HCT116 (cell line): ENCODE data around the gene PPP2R5C. TPM values are rescaled to one million over a fixed set of nuclear protein-coding genes. Genes with fewer than 3 reads are reported as not detected.

Source experiments
- ATAC-seq: fragments of 200-7000 bp; cut with Tn5 transposase; 2 replicates; pipeline ENCODE4 v1.9.1; 2020; ENCODE audit warnings: mild to moderate bottlenecking, moderate library complexity
- BruUV-seq: library from RNA; stranded (reverse); fragments of 400-500 nt; replicated peaks from 2 replicates; lab custom pipeline; 2021; lab: Mats Ljungman, UMichigan
- CTCF ChIA-PET: fragments of 300-600 bp; sonication (Branson Sonifier 250); formaldehyde crosslinking; loops from one replicate; lab custom pipeline; 2021; ENCODE audit warnings: antibody characterized with exemption; lab: Charles Lee
- POLR2A ChIA-PET: fragments of 300-600, 350-600 bp; sonication (Branson Sonifier 250); formaldehyde crosslinking; loops from one replicate; lab custom pipeline; 2021; ENCODE audit warnings: antibody characterized with exemption; lab: Charles Lee
- RAD21 ChIA-PET, 2 experiments: fragments of 300-600 bp; sonication (Branson Sonifier 250); formaldehyde crosslinking; loops; one replicate each; lab custom pipeline; 2023; ENCODE audit warnings: low total read pairs in 2 of 2; ENCODE audit not compliant: uncharacterized antibody in 2 of 2, unreplicated experiment in 2 of 2, low non-redundant PET in 1 of 2; lab: Charles Lee
- DNase-seq: peaks from one replicate; pipeline ENCODE4 v3.0.0-alpha.2; 2010; ENCODE audit warnings: low read depth, low spot score
- H2AFZ ChIP-seq: fragments of 200-600 bp; shearing (Covaris generic), sonication (generic); 2 replicates; pipeline ENCODE4 v1.6.1; 2017; ENCODE audit warnings: low read depth, mixed run types, mixed read lengths, antibody characterized with exemption, low read length; ENCODE audit not compliant: poor library complexity, severe bottlenecking
- H3K27ac ChIP-seq: 2 replicates; pipeline ENCODE4 v1.5.1; 2012; ENCODE audit warnings: low read depth, low read length
- H3K27me3 ChIP-seq: fragments of 200-600 bp; sonication (generic); 2 replicates; pipeline ENCODE4 v1.6.1; 2016; ENCODE audit warnings: mixed run types, low read length, mixed read lengths; ENCODE audit not compliant: insufficient read depth
- H3K36me3 ChIP-seq, 2 experiments: fragments of 200-500 bp in 1 of 2; fragments of 200-600 bp in 1 of 2; sonication (Bioruptor generic) in 1 of 2; sonication (generic) in 1 of 2; 2 replicates each; pipeline versions ENCODE4 v1.5.1 to v1.6.1; 2014 to 2016; ENCODE audit warnings: low read length in 2 of 2, inconsistent platforms in 1 of 2, mixed read lengths in 1 of 2, mixed run types in 1 of 2; ENCODE audit not compliant: insufficient read depth in 2 of 2, control insufficient read depth in 1 of 2
- H3K4me1 ChIP-seq, 2 experiments: fragments of 200-600 bp in 1 of 2; sonication (generic) in 1 of 2; 2 replicates each; pipeline versions ENCODE4 v1.5.1 to v1.6.1; 2012 to 2017; ENCODE audit warnings: low read length in 2 of 2, inconsistent platforms in 1 of 2, mild to moderate bottlenecking in 1 of 2, mixed read lengths in 1 of 2, mixed run types in 1 of 2, moderate library complexity in 1 of 2; ENCODE audit not compliant: insufficient read depth in 2 of 2, control insufficient read depth in 1 of 2
- H3K4me2 ChIP-seq: fragments of 200-600 bp; sonication (generic); 2 replicates; pipeline ENCODE4 v1.6.1; 2017; ENCODE audit warnings: mixed run types, low read length, mixed read lengths
- H3K4me3 ChIP-seq, 2 experiments: fragments of 200-600 bp in 1 of 2; sonication (generic) in 1 of 2; replicated peaks in 1 of 2; 2 replicates each; pipeline ENCODE4 v1.5.1; 2011 to 2016; ENCODE audit warnings: low read length in 2 of 2, control low read depth in 1 of 2, low read depth in 1 of 2, mild to moderate bottlenecking in 1 of 2, mixed read lengths in 1 of 2, mixed run types in 1 of 2
- H3K79me2 ChIP-seq: fragments of 200-600 bp; sonication (generic); 2 replicates; pipeline ENCODE4 v1.6.1; 2017; ENCODE audit warnings: mild to moderate bottlenecking, mixed run types, low read length, moderate library complexity, mixed read lengths; ENCODE audit not compliant: insufficient read depth
- H3K9ac ChIP-seq: fragments of 200-600 bp; sonication (generic); 2 replicates; pipeline ENCODE4 v1.6.1; 2016; ENCODE audit warnings: low read length, mixed read lengths
- H3K9me2 ChIP-seq: fragments of 200-600 bp; sonication (generic), shearing (Covaris generic); 2 replicates; pipeline ENCODE4 v1.6.1; 2017; ENCODE audit warnings: mixed run types, mild to moderate bottlenecking, moderate library complexity; ENCODE audit not compliant: insufficient read depth
- H3K9me3 ChIP-seq, 2 experiments: fragments of 200-500 bp in 1 of 2; fragments of 200-600 bp in 1 of 2; sonication (Bioruptor generic) in 1 of 2; sonication (generic) in 1 of 2; 2 replicates each; pipeline ENCODE4 v1.6.1; 2014 to 2017; ENCODE audit warnings: low read length in 2 of 2, mixed read lengths in 2 of 2, inconsistent platforms in 1 of 2, low read depth in 1 of 2, mild to moderate bottlenecking in 1 of 2, mixed run types in 1 of 2, moderate library complexity in 1 of 2; ENCODE audit not compliant: control insufficient read depth in 1 of 2, insufficient read depth in 1 of 2
- H4K20me1 ChIP-seq: fragments of 200-600 bp; sonication (generic), shearing (Covaris generic); 2 replicates; pipeline ENCODE4 v1.6.1; 2017; ENCODE audit warnings: mixed run types, mild to moderate bottlenecking, moderate library complexity; ENCODE audit not compliant: insufficient read depth
- ATF3 ChIP-seq: IDR thresholded peaks from 2 replicates; pipeline ENCODE4 v1.6.1; 2012
- CBX3 ChIP-seq: IDR thresholded peaks from 2 replicates; pipeline ENCODE4 v1.6.1; 2012; ENCODE audit warnings: low read depth
- CEBPB ChIP-seq: IDR thresholded peaks from 2 replicates; pipeline ENCODE4 v1.6.1; 2012; ENCODE audit warnings: low read depth
- CTCF ChIP-seq, 3 experiments: fragments of 200-600 bp in 1 of 3; sonication (generic) in 1 of 3; IDR thresholded peaks in 2 of 3; conservative IDR thresholded peaks in 1 of 3; 2 replicates each; pipeline ENCODE4 v1.5.1; 2012 to 2017; ENCODE audit warnings: low read depth in 2 of 3, low read length in 2 of 3, antibody characterized with exemption in 1 of 3, borderline replicate concordance in 1 of 3, control low read depth in 1 of 3, mild to moderate bottlenecking in 1 of 3, mixed read lengths in 1 of 3, mixed run types in 1 of 3, moderate library complexity in 1 of 3; ENCODE audit not compliant: insufficient read depth in 1 of 3
- EGR1 ChIP-seq: IDR thresholded peaks from 2 replicates; pipeline ENCODE4 v1.6.1; 2012; ENCODE audit warnings: low read depth
- ELF1 ChIP-seq: IDR thresholded peaks from 2 replicates; pipeline ENCODE4 v1.6.1; 2012; ENCODE audit warnings: low read depth, borderline replicate concordance
- EZH2 ChIP-seq: fragments of 200-600 bp; sonication (generic); IDR thresholded peaks from 2 replicates; pipeline ENCODE4 v1.6.1; 2017; ENCODE audit warnings: antibody characterized with exemption, mixed run types
- MAX ChIP-seq: IDR thresholded peaks from 2 replicates; pipeline ENCODE4 v1.6.1; 2012
- POLR2A ChIP-seq: IDR thresholded peaks from 2 replicates; pipeline ENCODE4 v1.7.0; 2011; ENCODE audit warnings: borderline replicate concordance; ENCODE audit not compliant: insufficient read depth, insufficient read length; ENCODE audit errors: extremely low read depth
- REST ChIP-seq: IDR thresholded peaks from 2 replicates; pipeline ENCODE4 v1.6.1; 2012; ENCODE audit warnings: low read depth
- SIN3A ChIP-seq: IDR thresholded peaks from 2 replicates; pipeline ENCODE4 v1.6.1; 2012; ENCODE audit warnings: low read depth
- SP1 ChIP-seq: IDR thresholded peaks from 2 replicates; pipeline ENCODE4 v1.6.1; 2012; ENCODE audit warnings: low read depth
- SRF ChIP-seq: IDR thresholded peaks from 2 replicates; pipeline ENCODE4 v1.6.1; 2012; ENCODE audit warnings: low read depth
- TCF7L2 ChIP-seq: IDR thresholded peaks from 2 replicates; pipeline ENCODE4 v1.7.0; 2011; ENCODE audit warnings: borderline replicate concordance, inconsistent platforms; ENCODE audit not compliant: insufficient read depth, insufficient read length; ENCODE audit errors: extremely low read depth
- ZBTB33 ChIP-seq: IDR thresholded peaks from 2 replicates; pipeline ENCODE4 v1.6.1; 2011; ENCODE audit warnings: mild to moderate bottlenecking, low read length, moderate library complexity; ENCODE audit not compliant: insufficient replicate concordance; ENCODE audit errors: extremely low read depth
- ZNF274 ChIP-seq: fragments of 200-500 bp; sonication (Bioruptor generic); IDR thresholded peaks from 2 replicates; pipeline ENCODE4 v1.6.1; 2014; ENCODE audit warnings: mild to moderate bottlenecking, low read depth, low read length, inconsistent platforms
- intact Hi-C: fragments of 100-400 bp; cut with micrococcal nuclease; formaldehyde crosslinking; loops from 2 replicates; pipeline ENCODE4 v1.10.0; 2022
- total RNA-seq: library from RNA; stranded (reverse); gene quantifications from one replicate; pipeline ENCODE4 v1.2.1, GENCODE V29; 2021; ENCODE audit not compliant: unreplicated experiment

The PPP2R5C gene
- total RNA-seq, 1 experiment from 2014 or later = 117 TPM

- no peak for TF ChIP-seq CTCF (IDR thresholded peaks at IDR 0.05 in 2 of 3, conservative IDR thresholded peaks at IDR 0.05 in 1 of 3; ENCODE audit: borderline replicate concordance in 1 of 3, insufficient read depth in 1 of 3, low read depth in 2 of 3, low read length in 2 of 3)
- TF ChIP-seq CEBPB = no peak
- TF ChIP-seq SIN3A = no peak
- no peak for TF ChIP-seq POLR2A
Observed at GRCh38 chr14:101870273-101870939, 108.9 kb downstream of the PPP2R5C start (continued).

GRCh38 chr14:101872346-101872745 is 110.8 kb downstream of the PPP2R5C start:
- ChIA-PET POLR2A (no interaction called here), RAD21 (no interaction called here), CTCF (no interaction called here)
- no TSS peak for BruUV-seq
- no peak overlapping the region for H3K4me3 ChIP-seq
- no peaks in the 10 kb centered on the region for H3K27me3 ChIP-seq
- H3K36me3 ChIP-seq = no peaks in the 10 kb centered on the region
- peaks cover 16 to 24% of the 10 kb centered on the region in 2 experiments for H3K4me1 ChIP-seq
- no peaks in the 10 kb centered on the region for H3K9me2 ChIP-seq
- no peaks in the 10 kb centered on the region for H4K20me1 ChIP-seq
- H3K4me2 ChIP-seq = no peak overlapping the region
- H3K9ac ChIP-seq = no peak overlapping the region
- H2AFZ ChIP-seq = no peak overlapping the region
- DNase-seq (no peak), ATAC-seq (no peak)
- intact Hi-C loops = no loop called here
- H3K27ac ChIP-seq = no peak overlapping the region
- H3K9me3 ChIP-seq = no peaks in the 10 kb centered on the region
- H3K79me2 ChIP-seq = peaks cover 70% of the 10 kb centered on the region
- TF ChIP-seq ZBTB33 = no peak
- no peak for TF ChIP-seq TCF7L2
- TF ChIP-seq EZH2 = no peak
- no peak for TF ChIP-seq ELF1
- no peak for TF ChIP-seq ZNF274
- TF ChIP-seq CBX3 = no peak
- TF ChIP-seq REST = no peak
- no peak for TF ChIP-seq SRF
- TF ChIP-seq SP1 = no peak
- TF ChIP-seq ATF3 = no peak
- no peak for TF ChIP-seq SIN3A
- TF ChIP-seq MAX = no peak
- no peak for TF ChIP-seq EGR1
